Stimulated activated CD4-positive, alpha-beta T cell treated with anti-CD3 and anti-CD28 coated beads, TNF-alpha, amount 100 ng/mL, for 24 hours (primary cell): Measurements from ENCODE around the gene TJP2.
A peak's percentile ranks its signal among the peaks of the same experiment; 100 is the strongest.
"Not testable (repeated sequence)": the region's sequence is repeated elsewhere in the genome, so short reads cannot be mapped to it uniquely, and the experiment has no call there.

Experiments
- DNase-seq, 3 experiments: peaks; one replicate each; pipeline ENCODE4 v3.0.0-alpha.2; 2020; ENCODE audit warnings: low read depth in 3 of 3

TJP2 gene

DNA sequence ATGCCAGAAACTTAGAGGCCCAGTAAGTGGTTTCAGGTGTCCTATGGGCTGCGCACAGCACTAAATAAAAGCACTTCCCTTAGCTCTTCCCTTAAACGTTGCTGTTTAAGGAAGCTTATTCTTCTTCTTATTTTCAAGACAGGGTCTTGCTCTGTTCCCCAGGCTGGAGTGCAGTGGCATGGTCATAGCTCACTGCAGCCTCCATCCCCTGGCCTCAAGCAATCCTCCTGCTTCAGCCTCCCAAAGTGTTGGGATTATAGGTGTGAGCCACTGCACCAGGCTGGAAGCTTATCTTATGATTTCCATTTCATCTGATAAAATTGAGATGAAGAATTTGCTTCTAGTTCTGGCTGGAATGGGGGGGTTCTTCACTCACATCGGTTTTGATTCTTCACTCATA, 15.6 kb upstream of the TJP2 start:
- DNase-seq = no peak

DNA sequence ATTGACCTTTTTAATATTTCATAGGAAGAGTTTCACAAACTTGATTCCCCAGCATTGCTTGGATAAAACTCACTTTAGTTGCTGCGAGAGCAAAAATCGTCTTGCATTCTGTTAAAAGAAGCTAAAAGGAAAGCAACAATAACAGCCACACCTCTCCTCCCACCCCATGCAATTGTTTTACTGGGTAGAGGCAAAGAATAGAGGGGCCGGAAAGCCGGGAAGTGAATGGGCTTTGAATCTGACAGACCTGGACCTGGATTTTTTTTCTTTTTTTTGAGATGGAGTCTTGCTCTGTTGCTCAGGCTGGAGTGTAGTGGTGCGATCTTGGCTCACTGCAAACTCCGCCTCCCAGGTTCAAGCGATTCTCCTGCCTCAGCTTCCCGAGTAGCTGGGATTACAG, 9.5 kb upstream of the TJP2 start:
- DNase-seq = not testable (repeated sequence)

DNA sequence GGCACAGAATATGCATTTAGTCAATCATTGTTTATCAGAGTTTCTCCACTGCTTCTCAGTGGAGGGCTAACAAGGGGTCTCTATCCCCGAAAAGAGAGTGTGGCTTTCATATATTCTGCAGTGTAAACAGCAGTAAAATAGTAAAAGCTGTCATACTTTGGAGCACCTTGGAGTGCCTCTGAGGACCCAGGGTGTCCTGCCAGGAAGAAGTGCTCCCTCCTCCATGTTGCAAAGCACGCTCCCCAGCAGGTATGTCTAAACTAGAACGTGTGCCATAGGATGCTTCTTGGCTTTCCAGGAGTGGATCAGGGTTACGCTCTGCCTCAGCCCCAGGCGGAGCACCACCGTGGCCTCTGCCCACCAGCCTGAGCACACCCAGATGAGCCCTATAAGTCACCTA, 8.5 kb upstream of the TJP2 start:
- DNase-seq = no peak

- peak; percentile 25 to 68 (median 28) for DNase-seq
Measured at GRCh38 chr9:69168709-69169217, 5.3 kb upstream of the TJP2 start.

- no peak for DNase-seq
Measured at GRCh38 chr9:69170231-69170630, 3.8 kb upstream of the TJP2 start.

- no peak for DNase-seq
Measured at GRCh38 chr9:69171049-69171448, 3.0 kb upstream of the TJP2 start.

DNA sequence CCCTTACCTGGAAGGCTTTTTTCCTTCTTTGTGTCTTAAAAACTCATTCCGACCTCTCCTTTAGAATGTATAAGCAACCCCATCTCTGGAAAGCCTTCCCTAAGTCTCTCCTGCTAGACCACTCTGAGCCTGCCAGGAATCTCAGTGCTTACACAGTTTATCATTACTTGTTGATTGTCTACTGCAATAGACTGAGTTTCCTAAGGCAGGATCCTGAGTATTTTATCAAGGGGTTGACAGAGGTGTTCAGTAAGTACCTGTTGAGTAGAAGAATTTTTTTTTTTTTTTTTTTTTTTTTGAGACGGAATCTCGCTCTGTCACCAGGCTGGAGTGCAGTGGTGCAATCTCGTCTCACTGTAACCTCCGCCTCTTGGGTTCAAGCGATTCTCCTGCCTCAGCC, 2.6 kb upstream of the TJP2 start:
- no peak for DNase-seq

GRCh38 chr9:69172895-69173294, 1.2 kb upstream of the TJP2 start:
- no peak for DNase-seq

GRCh38 chr9:69173497-69173890, 583 bp upstream of the TJP2 start:
- no peak for DNase-seq

GRCh38 chr9:69174616-69175463, 763 bp downstream of the TJP2 start:
- peak; percentile 23 to 46 (median 43) for DNase-seq

GRCh38 chr9:69175486-69175885, 1.4 kb downstream of the TJP2 start:
- no peak for DNase-seq

DNA sequence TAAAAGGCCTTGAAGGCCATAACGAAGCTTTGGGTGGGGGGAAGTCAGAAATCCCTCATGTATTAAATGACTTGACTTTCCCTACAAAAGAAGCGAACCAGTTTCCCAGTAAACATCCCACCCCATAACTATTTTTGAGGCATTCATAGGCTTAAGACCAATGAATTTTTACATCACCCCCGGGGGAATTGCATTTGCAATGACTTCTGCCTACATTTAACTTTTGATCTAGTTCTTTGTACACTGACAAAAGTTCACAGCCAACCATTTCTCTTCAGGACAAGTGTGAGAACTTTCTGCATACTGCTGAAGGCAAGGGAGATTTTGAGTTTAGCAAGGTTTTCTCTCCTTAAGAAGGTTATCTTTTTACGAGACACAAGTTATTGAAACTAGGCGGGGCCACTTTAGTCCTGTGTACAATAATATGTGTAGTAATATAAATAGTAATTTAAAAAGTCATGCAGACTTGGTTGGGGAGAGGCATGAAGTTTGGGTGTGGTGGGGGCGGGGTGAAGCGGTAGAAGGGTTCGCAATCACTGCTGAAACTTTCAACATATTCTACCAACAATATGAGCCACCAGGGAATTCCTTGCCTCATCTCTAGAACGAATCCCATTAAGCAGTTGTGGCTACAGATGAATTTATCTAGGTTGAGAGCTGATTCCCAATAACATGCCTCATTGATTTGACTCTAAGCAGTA, 2.5 kb downstream of the TJP2 start:
- no peak for DNase-seq

GRCh38 chr9:69178583-69179011, 4.5 kb downstream of the TJP2 start:
- no peak for DNase-seq

- DNase-seq = no peak
Measured at GRCh38 chr9:69179037-69179436, 5.0 kb downstream of the TJP2 start.

GRCh38 chr9:69180200-69180599, 6.1 kb downstream of the TJP2 start:
- DNase-seq = no peak

GRCh38 chr9:69180670-69181069, 6.6 kb downstream of the TJP2 start:
- DNase-seq = peak in 1 of 3 experiments; percentile 37

DNA sequence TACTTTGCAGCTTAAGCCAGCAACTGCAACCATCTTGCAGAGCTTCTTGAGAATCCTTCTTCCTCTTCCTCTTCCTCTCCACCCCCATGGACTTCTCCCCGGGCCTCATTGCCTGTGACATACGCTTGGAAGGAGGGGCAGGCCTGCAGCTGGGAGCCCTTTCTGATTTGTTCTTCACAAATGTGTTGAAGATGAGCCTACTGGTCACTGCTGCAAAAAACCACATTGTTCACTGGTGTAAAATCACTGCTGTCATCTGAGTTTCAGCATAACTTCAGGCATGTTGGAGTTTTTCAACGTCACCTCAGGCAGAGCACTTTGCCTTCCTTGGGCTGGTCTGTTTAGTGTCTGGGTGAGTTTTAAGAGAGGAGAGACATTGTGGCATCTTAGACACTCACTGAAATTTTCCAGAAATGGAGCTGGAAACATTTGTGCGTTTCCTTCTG, 7.9 kb downstream of the TJP2 start:
- no peak for DNase-seq

- DNase-seq = no peak
Measured at GRCh38 chr9:69184266-69184665, 10.2 kb downstream of the TJP2 start.

GRCh38 chr9:69186841-69187611, 12.9 kb downstream of the TJP2 start:
- DNase-seq = no peak

DNA sequence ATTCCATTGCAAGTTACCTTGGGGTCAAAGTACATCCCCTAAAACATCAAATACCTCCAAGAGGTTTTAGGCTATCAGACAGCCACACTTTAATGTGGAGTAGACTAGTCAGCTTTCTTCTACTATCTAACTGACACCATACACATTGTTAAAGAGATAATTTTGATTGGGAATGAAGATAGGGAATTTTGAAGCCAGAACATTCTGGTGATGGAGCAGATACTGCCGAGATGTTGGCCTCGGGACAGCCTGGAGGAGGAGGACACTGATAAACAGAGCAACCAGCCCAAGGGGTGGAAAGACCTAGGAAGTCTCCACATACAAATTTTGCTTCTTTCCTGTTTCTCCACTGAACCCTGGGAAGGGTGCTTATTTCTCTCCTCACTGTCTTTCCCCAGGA, 14.9 kb downstream of the TJP2 start:
- DNase-seq = no peak

- no peak for DNase-seq
Measured at GRCh38 chr9:69190086-69190862, 16.2 kb downstream of the TJP2 start.

DNA sequence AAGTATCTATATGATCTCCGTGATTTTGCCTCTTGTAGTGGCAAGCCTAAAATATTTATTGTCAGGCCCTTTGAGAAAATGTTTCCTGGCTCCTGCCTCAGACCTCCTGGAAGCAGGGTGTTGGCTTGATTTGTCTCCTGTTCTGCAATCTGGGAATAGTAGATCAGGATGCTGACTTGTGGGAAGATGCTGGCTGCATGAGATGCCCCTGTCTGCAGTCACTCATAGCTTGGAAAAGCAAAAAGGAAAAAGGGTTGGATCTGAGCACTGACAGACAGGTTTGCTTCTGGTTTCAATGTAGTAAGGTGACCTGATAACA, 16.7 kb downstream of the TJP2 start:
- no peak for DNase-seq
